GM23338 (cell line): ENCODE measurements around the gene MCAT.

Experiments
- CREB1 ChIP-seq: fragments of 250-450 bp; sonication (Bioruptor Pico); IDR thresholded peaks from 2 replicates; pipeline ENCODE4 v1.5.0; 2020; ENCODE audit warnings: low read depth, mild to moderate bottlenecking, moderate library complexity
- CTCF ChIP-seq, 2 experiments: fragments of 200-600 bp in 1 of 2; sonication (generic) in 1 of 2; conservative IDR thresholded peaks; 2 replicates each; pipeline versions ENCODE4 v1.5.1 to v1.6.1; 2016 to 2017; ENCODE audit warnings: antibody characterized with exemption in 2 of 2, low read depth in 2 of 2, mild to moderate bottlenecking in 2 of 2, moderate library complexity in 1 of 2
- EZH2 ChIP-seq: fragments of 200-600 bp; sonication (generic); IDR thresholded peaks from one replicate; pipeline ENCODE4 v1.8.0; 2017; ENCODE audit warnings: antibody characterized with exemption, mild to moderate bottlenecking, low read depth; ENCODE audit not compliant: unreplicated experiment
- JUNB ChIP-seq: IDR thresholded peaks from one replicate; pipeline ENCODE4 v1.6.1; 2016; ENCODE audit warnings: antibody characterized with exemption; ENCODE audit not compliant: unreplicated experiment

- TF ChIP-seq EZH2 (no peak), CTCF (conservative IDR thresholded peaks at IDR 0.05; ENCODE audit: low read depth in 2 of 2) (peak; percentile 62 to 77), JUNB (no peak), CREB1 (no peak)
These were observed 16.4 kb upstream of the MCAT start for GRCh38 chr22:43159484-43160178.
